ENCODE results near the gene MAP2K3.
"Not testable (repeated sequence)": the region's sequence is repeated elsewhere in the genome, so short reads cannot be mapped to it uniquely, and the experiment has no call there.

Gene MAP2K3

GRCh38 chr17:21330436-21331160, 46.1 kb downstream of the MAP2K3 start:
- DNase-seq (ENCODE audit: low read depth) = no peak

DNA sequence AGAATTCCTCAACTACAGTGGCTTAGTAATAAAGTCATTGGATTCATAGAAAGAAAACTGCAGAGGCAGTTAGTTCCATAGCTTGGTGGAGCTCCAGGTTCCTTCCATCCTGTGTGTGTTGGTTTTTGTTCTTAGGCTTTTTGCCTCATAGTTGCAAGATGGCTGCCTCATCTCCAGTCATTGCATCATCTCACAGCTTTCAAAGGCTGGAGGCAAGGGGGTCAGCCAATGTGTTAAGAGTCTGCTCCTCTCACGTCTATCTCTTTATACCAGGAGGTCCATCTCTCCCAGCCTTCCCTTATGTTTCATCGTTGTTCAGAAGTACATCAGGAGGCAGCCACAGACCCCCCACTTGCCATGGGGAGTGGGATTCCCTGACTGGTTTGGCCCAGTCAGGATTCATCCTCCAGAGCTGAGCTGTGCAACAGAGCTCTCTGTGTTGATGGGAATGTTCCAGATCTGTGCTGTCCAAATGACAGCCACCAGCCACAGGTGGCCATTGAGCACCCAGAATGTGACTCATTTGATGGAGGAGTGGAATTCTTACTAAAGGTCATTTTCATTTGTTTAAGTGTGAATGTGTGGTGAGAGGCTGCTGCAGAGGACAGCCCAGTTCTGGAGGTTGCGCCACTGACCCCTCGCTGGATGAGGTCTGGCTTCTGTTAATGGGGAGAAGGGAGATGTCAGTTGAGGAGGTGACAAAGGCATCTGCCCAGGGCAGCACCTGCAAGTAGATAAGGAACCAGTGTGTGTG, 52.2 kb downstream of the MAP2K3 start:
- DNase-seq (ENCODE audit: low read depth) = not testable (repeated sequence)

GRCh38 chr17:21337981-21338625, 53.6 kb downstream of the MAP2K3 start:
- DNase-seq (ENCODE audit: low read depth) = not testable (repeated sequence)

DNA sequence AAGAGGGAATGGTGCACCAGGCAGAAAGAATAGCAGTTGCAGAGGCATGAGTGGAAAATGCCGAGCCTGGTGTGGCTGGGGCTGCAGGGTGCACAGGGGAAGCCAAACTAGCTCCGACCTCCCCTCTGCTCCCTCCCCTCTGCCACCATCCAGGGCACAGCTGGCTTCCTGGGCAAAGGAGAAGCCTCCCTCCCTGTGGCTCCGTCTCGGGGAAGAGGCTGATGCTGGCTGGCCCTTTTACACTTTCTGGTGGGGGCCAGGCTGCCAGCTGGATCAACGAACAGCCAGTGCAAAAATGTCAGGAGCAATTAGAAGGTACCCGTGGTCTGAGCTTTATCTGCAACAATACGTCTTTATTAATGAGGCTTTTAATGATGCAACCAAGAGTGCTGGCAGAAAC, 54.5 kb downstream of the MAP2K3 start:
- DNase-seq (ENCODE audit: low read depth) = no peak

- DNase-seq (ENCODE audit: low read depth) = not testable (repeated sequence)
Observed at GRCh38 chr17:21339571-21339970, 55.1 kb downstream of the MAP2K3 start.

GRCh38 chr17:21340407-21340806, 55.9 kb downstream of the MAP2K3 start:
- not testable (repeated sequence) for DNase-seq (ENCODE audit: low read depth)

GRCh38 chr17:21341279-21341678, 56.8 kb downstream of the MAP2K3 start:
- DNase-seq (ENCODE audit: low read depth) = not testable (repeated sequence)

DNA sequence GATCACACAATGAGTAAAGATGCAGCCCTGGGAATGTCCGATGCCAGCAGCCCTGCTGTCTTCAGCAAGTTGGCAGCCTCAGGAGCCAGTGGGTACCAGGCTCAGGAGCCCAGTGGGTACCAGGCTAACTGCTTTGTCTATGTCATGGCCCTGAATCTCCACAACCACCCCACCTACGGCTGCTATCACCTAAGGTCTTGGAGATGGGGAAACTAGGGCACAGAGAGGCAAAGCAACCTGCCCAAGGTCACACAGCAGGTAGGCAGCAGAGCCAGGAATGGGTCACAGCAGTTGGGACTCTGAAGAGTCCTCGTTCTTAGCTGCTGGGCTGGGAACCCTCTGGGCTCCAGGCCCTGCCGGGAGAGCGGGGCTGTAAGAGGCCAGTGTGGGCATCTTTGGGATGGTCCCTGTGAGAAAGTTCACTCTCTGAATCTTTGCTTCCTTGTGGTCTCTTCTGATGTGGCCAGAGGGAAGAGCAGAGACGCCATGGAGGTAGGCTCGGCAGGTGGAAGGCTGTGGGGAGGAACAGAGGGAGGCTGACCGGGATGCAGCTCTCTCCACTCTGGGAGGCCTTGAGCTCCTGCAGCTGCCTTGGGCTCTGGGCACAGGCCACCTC, 57.5 kb downstream of the MAP2K3 start:
- DNase-seq (ENCODE audit: low read depth) = not testable (repeated sequence)

GRCh38 chr17:21343061-21343949, 58.8 kb downstream of the MAP2K3 start:
- not testable (repeated sequence) for DNase-seq (ENCODE audit: low read depth)

- DNase-seq (ENCODE audit: low read depth) = not testable (repeated sequence)
Observed at GRCh38 chr17:21344801-21345200, 60.3 kb downstream of the MAP2K3 start.

GRCh38 chr17:21345236-21345635, 60.7 kb downstream of the MAP2K3 start:
- DNase-seq (ENCODE audit: low read depth) = no peak

- not testable (repeated sequence) for DNase-seq (ENCODE audit: low read depth)
Observed at GRCh38 chr17:21346107-21346506, 61.6 kb downstream of the MAP2K3 start.

DNA sequence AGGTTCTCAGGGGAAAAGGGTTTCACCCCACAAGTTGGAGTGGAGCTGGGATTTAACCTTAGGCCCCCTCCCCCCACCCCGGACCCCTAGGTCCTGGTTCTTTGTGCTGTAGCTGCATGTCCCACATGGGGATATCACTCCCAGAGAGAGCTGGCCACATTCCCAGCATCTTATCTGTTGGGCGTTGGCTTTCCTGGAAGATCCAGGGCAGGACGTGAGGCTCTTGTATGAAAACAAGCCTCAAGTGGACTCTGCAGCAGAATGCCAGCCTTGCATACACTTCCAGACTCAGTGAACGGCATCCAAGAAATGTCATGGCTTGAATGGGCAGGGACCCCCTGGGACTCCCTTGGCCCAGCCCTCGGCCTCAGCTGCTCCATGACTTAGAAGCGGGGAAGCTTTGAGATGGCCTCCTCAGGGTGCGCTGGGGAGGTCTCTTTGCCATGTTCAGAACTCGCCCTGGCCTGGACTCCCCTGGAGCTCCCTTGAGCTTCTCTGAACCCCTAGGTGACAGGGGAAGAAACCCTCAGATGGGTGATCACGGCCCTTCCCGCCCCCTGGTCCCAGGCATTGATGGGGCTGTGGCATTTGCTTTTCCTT, 62.2 kb downstream of the MAP2K3 start:
- not testable (repeated sequence) for DNase-seq (ENCODE audit: low read depth)

DNA sequence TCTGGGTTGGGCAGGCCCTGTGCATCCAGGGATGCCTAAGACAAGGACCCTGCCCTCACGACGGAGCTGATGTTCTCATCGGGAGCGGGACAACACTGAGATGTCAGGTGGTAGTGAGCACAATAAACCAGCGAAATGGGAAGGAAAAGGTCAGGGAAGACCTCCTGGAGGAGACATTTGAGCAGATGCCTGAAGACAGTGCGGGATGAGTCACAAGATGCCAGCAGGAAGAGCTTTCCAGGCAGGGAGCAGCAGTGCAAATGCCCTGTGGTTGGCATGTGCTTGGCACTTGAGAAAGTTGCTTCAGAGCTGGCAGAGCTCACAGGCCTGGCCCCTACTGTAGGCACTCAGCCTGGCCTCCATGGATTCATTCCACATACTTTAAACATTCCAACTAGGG, 63.1 kb downstream of the MAP2K3 start:
- DNase-seq (ENCODE audit: low read depth) = not testable (repeated sequence)

DNA sequence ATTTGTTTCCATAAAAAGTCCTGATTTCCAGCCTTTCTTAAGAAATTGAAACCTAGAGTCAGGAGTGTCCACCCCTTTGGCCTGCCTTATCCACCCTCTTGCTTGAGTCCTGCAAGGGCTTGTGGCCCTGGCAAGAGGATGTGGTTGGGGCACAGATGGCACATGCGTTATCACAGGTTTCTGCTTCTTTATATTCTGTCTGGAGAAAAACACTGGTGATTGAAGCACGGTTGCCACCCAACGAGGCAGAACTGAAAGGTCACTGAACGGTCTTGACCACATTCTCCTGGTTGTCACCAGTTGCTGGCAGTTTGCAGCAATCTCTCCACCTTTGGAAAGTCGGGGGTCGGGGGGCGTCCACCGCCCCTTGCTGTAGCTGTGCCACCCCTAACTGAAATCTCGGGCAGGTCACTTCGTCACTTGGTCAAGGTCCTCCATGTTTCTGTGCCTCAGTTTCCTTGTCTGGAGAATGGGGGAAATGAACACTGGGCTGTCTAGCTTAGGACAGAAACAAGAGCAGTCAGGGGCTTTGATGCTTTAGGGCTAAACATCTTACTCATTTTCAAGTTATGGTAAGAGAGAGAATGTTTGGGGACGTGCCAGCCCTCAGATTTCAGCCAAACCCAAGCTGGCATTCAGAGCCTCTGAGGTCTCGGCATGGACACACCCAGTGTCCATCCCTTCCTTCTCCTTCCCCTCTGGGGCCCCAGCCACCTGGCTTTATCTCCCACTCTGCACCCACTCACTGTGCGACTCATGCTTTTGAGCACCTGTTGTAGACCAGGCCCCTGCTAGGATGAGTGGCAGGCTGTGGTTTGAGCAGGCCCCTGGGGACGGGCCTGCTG, 63.8 kb downstream of the MAP2K3 start:
- not testable (repeated sequence) for DNase-seq (ENCODE audit: low read depth)

DNA sequence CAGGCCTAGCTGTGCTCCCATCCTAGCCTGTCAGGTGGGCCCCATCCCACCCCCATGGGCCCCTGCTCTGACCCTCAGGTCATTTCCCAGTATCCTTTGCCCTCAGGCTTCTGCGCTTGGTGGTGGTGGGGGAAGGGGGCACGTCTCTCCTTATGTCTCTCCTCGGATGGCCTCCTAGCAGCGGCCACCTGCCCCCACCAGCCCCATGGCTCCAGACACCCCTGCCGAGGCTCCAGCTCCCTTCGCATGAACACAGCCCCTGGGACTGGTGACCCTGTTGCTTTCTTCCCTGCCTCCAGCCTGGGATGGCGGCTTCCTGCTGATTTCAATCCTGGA, 64.4 kb downstream of the MAP2K3 start:
- not testable (repeated sequence) for DNase-seq (ENCODE audit: low read depth)

- not testable (repeated sequence) for DNase-seq (ENCODE audit: low read depth)
Observed at GRCh38 chr17:21349358-21350050, 65.0 kb downstream of the MAP2K3 start.

- not testable (repeated sequence) for DNase-seq (ENCODE audit: low read depth)
Observed at GRCh38 chr17:21350495-21350894, 66.0 kb downstream of the MAP2K3 start.

GRCh38 chr17:21351366-21352065, 67.0 kb downstream of the MAP2K3 start:
- DNase-seq (ENCODE audit: low read depth) = no peak

All from stromal cell of bone marrow (primary cell).